Neural cell (in vitro differentiated cells): ENCODE measurements around the gene KCNJ5. TPM values are rescaled to one million over a fixed set of nuclear protein-coding genes. Genes with fewer than 3 reads are reported as not detected.

Source experiments
- H2AFZ ChIP-seq: fragments of 200-600, 300-800 bp; sonication (generic), shearing (Covaris generic); 2 replicates; pipeline ENCODE4 v1.6.0; 2014; ENCODE audit warnings: low read depth, mild to moderate bottlenecking, antibody characterized with exemption, low read length, moderate library complexity
- H3F3A ChIP-seq: fragments of 200-600 bp; shearing (Covaris generic); 2 replicates; pipeline ENCODE4 v1.6.1; 2016; ENCODE audit warnings: mild to moderate bottlenecking, moderate library complexity, mixed read lengths, antibody characterized with exemption, low read length; ENCODE audit not compliant: insufficient read depth, poor library complexity, severe bottlenecking
- H3K27ac ChIP-seq: fragments of 200-600, 300-800 bp; sonication (generic), shearing (Covaris generic); 2 replicates; pipeline ENCODE4 v1.5.1; 2014; ENCODE audit warnings: mild to moderate bottlenecking, low read length, moderate library complexity
- H3K27me3 ChIP-seq: fragments of 300-800, 200-600 bp; sonication (generic), shearing (Covaris generic); 2 replicates; pipeline ENCODE4 v1.6.0; 2014; ENCODE audit warnings: mild to moderate bottlenecking, low read depth, low read length, moderate library complexity; ENCODE audit not compliant: insufficient read depth
- H3K36me3 ChIP-seq: fragments of 300-800, 200-600 bp; sonication (generic), shearing (Covaris generic); 2 replicates; pipeline ENCODE4 v1.5.1; 2014; ENCODE audit warnings: mild to moderate bottlenecking, antibody characterized with exemption, low read length, moderate library complexity; ENCODE audit not compliant: insufficient read depth
- H3K4me2 ChIP-seq: fragments of 300-800, 200-600 bp; sonication (generic), shearing (Covaris generic); 2 replicates; pipeline ENCODE4 v1.6.0; 2014; ENCODE audit warnings: mild to moderate bottlenecking, low read length
- H3K4me3 ChIP-seq: fragments of 300-800, 200-600 bp; sonication (generic), shearing (Covaris generic); 2 replicates; pipeline ENCODE4 v1.5.1; 2014; ENCODE audit warnings: mild to moderate bottlenecking, low read length, moderate library complexity
- H3K79me2 ChIP-seq: fragments of 200-600 bp; shearing (Covaris generic); replicated peaks from 2 replicates; pipeline ENCODE4 v1.6.0; 2014; ENCODE audit warnings: mild to moderate bottlenecking, low read length, moderate library complexity; ENCODE audit not compliant: insufficient read depth
- H3K9ac ChIP-seq: fragments of 300-800, 200-600 bp; sonication (generic), shearing (Covaris generic); 2 replicates; pipeline ENCODE4 v1.6.1; 2016; ENCODE audit warnings: mild to moderate bottlenecking, low read length, mixed read lengths
- H3K9me2 ChIP-seq: fragments of 200-600 bp; shearing (Covaris generic); 2 replicates; pipeline ENCODE4 v1.6.1; 2016; ENCODE audit warnings: mild to moderate bottlenecking, low read length, mixed read lengths; ENCODE audit not compliant: insufficient read depth
- H3K9me3 ChIP-seq: fragments of 200-600, 300-800 bp; sonication (generic), shearing (Covaris generic); 2 replicates; pipeline ENCODE4 v1.6.1; 2016; ENCODE audit warnings: mild to moderate bottlenecking, mixed run types, low read length, moderate library complexity, mixed read lengths
- H4K20me1 ChIP-seq: fragments of 200-600 bp; shearing (Covaris generic); 2 replicates; pipeline ENCODE4 v1.6.1; 2016; ENCODE audit warnings: mild to moderate bottlenecking, mixed run types; ENCODE audit not compliant: insufficient read depth
- CTCF ChIP-seq: fragments of 450-650 bp; IDR thresholded peaks from 2 replicates; pipeline ENCODE4 v1.5.1; 2014; ENCODE audit warnings: antibody characterized with exemption, mild to moderate bottlenecking, moderate library complexity; ENCODE audit not compliant: poor library complexity, severe bottlenecking
- EP300 ChIP-seq: fragments of 450-650 bp; conservative IDR thresholded peaks from 2 replicates; pipeline ENCODE4 v1.6.1; 2014; ENCODE audit warnings: antibody characterized with exemption, mild to moderate bottlenecking, moderate library complexity; ENCODE audit not compliant: poor library complexity, severe bottlenecking
- EZH2 ChIP-seq: fragments of 200-600, 300-800 bp; shearing (Covaris generic), sonication (generic); IDR thresholded peaks from 2 replicates; pipeline ENCODE4 v1.6.1; 2014; ENCODE audit warnings: antibody characterized with exemption, low read length, borderline replicate concordance, mild to moderate bottlenecking; ENCODE audit not compliant: insufficient read depth, poor library complexity, severe bottlenecking
- MXI1 ChIP-seq: fragments of 450-650 bp; conservative IDR thresholded peaks from 2 replicates; pipeline ENCODE4 v1.6.1; 2014; ENCODE audit warnings: antibody characterized with exemption, mild to moderate bottlenecking; ENCODE audit not compliant: poor library complexity, severe bottlenecking
- POLR2AphosphoS5 ChIP-seq: IDR thresholded peaks from 2 replicates; pipeline ENCODE4 v1.6.1; 2012
- RAD21 ChIP-seq: fragments of 450-650 bp; conservative IDR thresholded peaks from 2 replicates; pipeline ENCODE4 v1.6.1; 2014; ENCODE audit warnings: antibody characterized with exemption, mild to moderate bottlenecking, moderate library complexity
- REST ChIP-seq: IDR thresholded peaks from 2 replicates; pipeline ENCODE4 v1.6.1; 2012; ENCODE audit warnings: borderline replicate concordance
- SMC3 ChIP-seq: fragments of 450-650 bp; conservative IDR thresholded peaks from 2 replicates; pipeline ENCODE4 v1.6.1; 2014; ENCODE audit warnings: antibody characterized with exemption, mild to moderate bottlenecking, moderate library complexity; ENCODE audit not compliant: poor library complexity
- TAF1 ChIP-seq: IDR thresholded peaks from 2 replicates; pipeline ENCODE4 v1.6.1; 2012; ENCODE audit warnings: low read depth
- polyA plus RNA-seq: library from polyadenylated mRNA; depleted of rRNA; stranded (reverse); fragments of >200 nt; gene quantifications from 2 replicates; pipeline ENCODE4 v1.2.3, GENCODE V29; 2014

KCNJ5 gene
- polyA plus RNA-seq, 1 donor from 2014 or later, result 1.1 TPM

- Histone ChIP-seq H3K27ac (no peak overlapping the region), H3K9me3 (no peaks in the 10 kb centered on the region)
Observed at GRCh38 chr11:128911701-128912100, 20.5 kb downstream of the KCNJ5 start.

GRCh38 chr11:128913806-128914205 lies 22.6 kb downstream of the KCNJ5 start:
- Histone ChIP-seq H4K20me1 (no peaks in the 10 kb centered on the region), H3K4me2 (no peak overlapping the region), H3K9ac (no peak overlapping the region), H3K9me3 (no peaks in the 10 kb centered on the region), H3F3A (no peaks in the 10 kb centered on the region), H3K27ac (no peak overlapping the region), H3K27me3 (no peaks in the 10 kb centered on the region), H3K36me3 (no peaks in the 10 kb centered on the region), H3K4me3 (no peak overlapping the region), H3K9me2 (no peaks in the 10 kb centered on the region), H2AFZ (no peak overlapping the region), H3K79me2 (no peaks in the 10 kb centered on the region)
- TF ChIP-seq POLR2AphosphoS5, result no peak
- TF ChIP-seq CTCF, result no peak
- no peak for TF ChIP-seq REST
- no peak for TF ChIP-seq EZH2
- TF ChIP-seq EP300, result no peak
- no peak for TF ChIP-seq MXI1
- no peak for TF ChIP-seq TAF1

More at GRCh38 chr11:128911701-128912100, 20.5 kb downstream of the KCNJ5 start:
- H3K36me3 ChIP-seq, result no peaks in the 10 kb centered on the region
- H3K9me2 ChIP-seq, result no peaks in the 10 kb centered on the region
- no peaks in the 10 kb centered on the region for H3K79me2 ChIP-seq
- no peaks in the 10 kb centered on the region for H4K20me1 ChIP-seq
- H3K27me3 ChIP-seq, result peaks cover 8% of the 10 kb centered on the region
- H2AFZ ChIP-seq, result no peak overlapping the region
- H3K4me2 ChIP-seq, result no peak overlapping the region
- no peaks in the 10 kb centered on the region for H3F3A ChIP-seq
- no peak overlapping the region for H3K9ac ChIP-seq
- H3K4me3 ChIP-seq, result no peak overlapping the region
- TF ChIP-seq RAD21 (no peak), MXI1 (no peak), CTCF (no peak), TAF1 (no peak), EP300 (no peak), POLR2AphosphoS5 (no peak), EZH2 (no peak), SMC3 (no peak), REST (no peak)
